ENCODE data around the gene TXNDC11. TPM values are rescaled to one million over a fixed set of nuclear protein-coding genes. Genes with fewer than 3 reads are reported as not detected.

The TXNDC11 gene
- total RNA-seq, 1 experiment from 2014 or later, result 51.3 TPM

GRCh38 chr16:11665071-11665491 lies 77.6 kb downstream of the TXNDC11 start:
- H3K27me3 Mint-ChIP-seq (ENCODE audit: unreplicated experiment), result no peaks in the 10 kb centered on the region
- CTCF ChIA-PET, result interaction anchor here (0.9 kb wide), 2 partner anchors 16 to 20 kb away, joined by 3 read pairs; no protein-coding TSS in a partner anchor
- H3K36me3 Mint-ChIP-seq (ENCODE audit: insufficient read depth, unreplicated experiment), result peaks cover 27% of the 10 kb centered on the region
- intact Hi-C loops (cut with micrococcal nuclease; ENCODE audit: unreplicated experiment), result no loop called here
- no peaks in the 10 kb centered on the region for H3K9me3 Mint-ChIP-seq (ENCODE audit: low read depth, unreplicated experiment)
- BruUV-seq (replicated peaks), result no TSS peak
- no peak for DNase-seq
- no peak overlapping the region for H3K27ac Mint-ChIP-seq (ENCODE audit: unreplicated experiment)
- TF ChIP-seq CTCF (IDR thresholded peaks at IDR 0.05; ENCODE audit: unreplicated experiment), result no peak
- H3K4me3 Mint-ChIP-seq (ENCODE audit: low read depth, unreplicated experiment), result no peak overlapping the region
- peaks cover 4% of the 10 kb centered on the region for H3K4me1 Mint-ChIP-seq (ENCODE audit: low read depth, unreplicated experiment)

DNA sequence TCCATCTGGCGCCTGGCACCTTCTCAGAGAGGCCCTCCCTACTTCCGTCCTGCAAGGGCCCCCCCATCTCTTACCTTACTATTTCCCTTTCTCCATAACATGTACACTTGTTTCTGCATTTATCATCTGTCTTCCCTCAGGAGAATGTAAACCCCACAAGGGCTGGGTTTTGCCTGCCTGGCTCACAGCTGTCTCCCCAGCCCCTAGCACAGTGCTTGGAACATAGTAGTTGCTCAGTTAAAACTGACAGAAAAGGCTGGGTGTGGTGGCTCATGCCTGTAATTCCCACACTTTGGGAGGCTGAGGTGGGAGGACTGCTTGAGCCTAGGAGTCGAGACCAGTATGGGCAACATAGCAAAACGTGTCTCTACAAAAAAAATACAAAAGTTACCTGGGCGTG lies 80.1 kb downstream of the TXNDC11 start:
- no peak for TF ChIP-seq CTCF (IDR thresholded peaks at IDR 0.05; ENCODE audit: unreplicated experiment)
- Mint-ChIP-seq H3K9me3 (ENCODE audit: low read depth, unreplicated experiment) (no peaks in the 10 kb centered on the region), H3K4me1 (ENCODE audit: low read depth, unreplicated experiment) (no peaks in the 10 kb centered on the region), H3K36me3 (ENCODE audit: insufficient read depth, unreplicated experiment) (peaks cover 9% of the 10 kb centered on the region), H3K27ac (ENCODE audit: unreplicated experiment) (no peak overlapping the region), H3K27me3 (ENCODE audit: unreplicated experiment) (no peaks in the 10 kb centered on the region), H3K4me3 (ENCODE audit: low read depth, unreplicated experiment) (no peak overlapping the region)
- no peak for DNase-seq
- intact Hi-C loops (cut with micrococcal nuclease; ENCODE audit: unreplicated experiment), result no loop called here
- no TSS peak for BruUV-seq (replicated peaks)
- CTCF ChIA-PET, result no interaction called here

DNA sequence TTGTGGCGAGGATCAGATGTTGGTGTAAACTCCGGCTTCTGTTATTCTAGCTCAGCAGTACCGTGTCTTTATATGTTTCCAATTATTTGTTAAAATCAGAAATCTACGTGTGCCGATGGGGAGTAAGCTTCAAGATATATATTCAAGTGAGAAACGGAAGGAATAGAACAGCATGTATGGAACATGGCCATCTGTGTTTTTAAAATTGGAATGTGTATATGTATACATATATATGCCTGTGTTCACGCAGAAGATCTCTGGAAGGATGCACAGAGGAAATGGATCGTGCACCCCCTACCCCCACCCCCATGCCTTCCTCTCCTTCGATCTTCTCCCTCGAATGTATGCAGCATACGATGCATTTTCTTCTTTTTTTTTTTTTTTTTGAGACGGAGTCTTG lies 82.1 kb downstream of the TXNDC11 start:
- no peak for DNase-seq
- intact Hi-C loops (cut with micrococcal nuclease; ENCODE audit: unreplicated experiment), result no loop called here
- H3K36me3 Mint-ChIP-seq (ENCODE audit: insufficient read depth, unreplicated experiment), result no peaks in the 10 kb centered on the region
- no peaks in the 10 kb centered on the region for H3K27me3 Mint-ChIP-seq (ENCODE audit: unreplicated experiment)
- CTCF ChIA-PET, result interaction anchor here (0.6 to 1.4 kb wide), 2 partner anchors 18 to 85 kb away, joined by 3 read pairs; no protein-coding TSS in a partner anchor
- no peak overlapping the region for H3K4me3 Mint-ChIP-seq (ENCODE audit: low read depth, unreplicated experiment)
- no peak for TF ChIP-seq CTCF (IDR thresholded peaks at IDR 0.05; ENCODE audit: unreplicated experiment)
- no TSS peak for BruUV-seq (replicated peaks)
- no peaks in the 10 kb centered on the region for H3K9me3 Mint-ChIP-seq (ENCODE audit: low read depth, unreplicated experiment)
- H3K4me1 Mint-ChIP-seq (ENCODE audit: low read depth, unreplicated experiment), result no peaks in the 10 kb centered on the region
- H3K27ac Mint-ChIP-seq (ENCODE audit: unreplicated experiment), result no peak overlapping the region

DNA sequence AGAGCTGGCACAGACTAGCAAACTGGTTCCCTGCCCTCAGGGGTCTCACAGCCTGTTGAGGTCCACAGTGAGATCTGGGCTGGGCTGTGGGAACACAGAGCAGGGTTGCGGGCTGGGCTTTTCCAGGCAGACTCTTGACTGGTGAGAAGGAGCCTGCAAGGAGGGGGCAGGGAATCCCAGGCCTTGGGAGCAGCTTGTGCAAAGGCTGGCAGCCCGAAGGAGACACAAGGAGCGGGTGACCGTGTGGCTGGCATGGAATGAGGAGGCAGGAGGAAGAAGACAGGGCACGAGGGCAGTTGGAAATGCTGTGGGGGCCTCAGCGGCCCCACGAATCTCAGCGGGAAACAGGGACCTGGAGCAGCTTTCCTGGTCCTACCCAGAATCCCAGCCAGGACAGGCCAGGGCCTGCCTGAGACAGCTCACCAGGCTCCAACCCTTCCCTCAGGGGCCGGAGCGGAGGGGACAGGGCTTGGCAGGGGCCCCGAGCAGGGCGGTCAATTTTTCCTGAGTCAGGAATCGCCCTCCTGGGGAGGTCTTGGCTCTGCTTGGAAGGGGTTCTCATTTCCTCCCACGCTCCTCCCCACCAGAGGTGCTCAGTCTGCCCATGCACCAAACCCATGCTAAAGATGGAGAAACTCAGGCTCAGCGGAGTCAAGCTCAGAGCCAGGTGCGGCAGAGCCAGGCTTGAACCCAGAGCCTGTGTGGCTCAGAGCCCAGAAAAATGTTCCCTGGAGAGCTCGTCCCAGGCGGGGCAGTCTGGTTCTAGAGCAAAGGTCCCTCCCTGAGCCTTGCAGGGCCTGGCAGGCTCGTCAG lies 83.6 kb downstream of the TXNDC11 start:
- no peaks in the 10 kb centered on the region for H3K9me3 Mint-ChIP-seq (ENCODE audit: low read depth, unreplicated experiment)
- intact Hi-C loops (cut with micrococcal nuclease; ENCODE audit: unreplicated experiment), result no loop called here
- no peak for DNase-seq
- H3K27me3 Mint-ChIP-seq (ENCODE audit: unreplicated experiment), result no peaks in the 10 kb centered on the region
- TF ChIP-seq CTCF (IDR thresholded peaks at IDR 0.05; ENCODE audit: unreplicated experiment), result no peak
- H3K4me3 Mint-ChIP-seq (ENCODE audit: low read depth, unreplicated experiment), result no peak overlapping the region
- CTCF ChIA-PET, result interaction anchor here (0.6 to 2.0 kb wide), 4 partner anchors 8 to 262 kb away, joined by 3 to 4 read pairs (median 4); no protein-coding TSS in a partner anchor
- H3K4me1 Mint-ChIP-seq (ENCODE audit: low read depth, unreplicated experiment), result no peaks in the 10 kb centered on the region
- H3K36me3 Mint-ChIP-seq (ENCODE audit: insufficient read depth, unreplicated experiment), result no peaks in the 10 kb centered on the region
- no TSS peak for BruUV-seq (replicated peaks)
- H3K27ac Mint-ChIP-seq (ENCODE audit: unreplicated experiment), result no peak overlapping the region
